Activated naive CD4-positive, alpha-beta T cell treated with anti-CD3 and anti-CD28 coated beads, Interleukin-2, amount 10 ng/mL, durations not matched to agents 7 days and 5 days (primary cell): ENCODE results near the gene IGFL2.

Source experiments
- CTCF ChIA-PET: fragments of 350-600 bp; sonication (Branson Sonifier 250); formaldehyde crosslinking; loops from one replicate; lab custom pipeline; 2021; ENCODE audit warnings: antibody characterized with exemption; lab: Charles Lee
- DNase-seq: peaks from one replicate; pipeline ENCODE4 v3.0.0-alpha.2; 2020
- H3K27ac Mint-ChIP-seq: one replicate; pipeline ENCODE4 v1.8.0; 2021; ENCODE audit warnings: mild to moderate bottlenecking, moderate library complexity, mixed read lengths
- H3K27me3 Mint-ChIP-seq: one replicate; pipeline ENCODE4 v1.8.0; 2021; ENCODE audit warnings: mild to moderate bottlenecking, mixed read lengths
- H3K36me3 Mint-ChIP-seq: one replicate; pipeline ENCODE4 v1.8.0; 2021; ENCODE audit warnings: mixed read lengths
- H3K4me1 Mint-ChIP-seq: one replicate; pipeline ENCODE4 v1.8.0; 2021; ENCODE audit warnings: mixed read lengths
- H3K4me3 Mint-ChIP-seq: one replicate; pipeline ENCODE4 v1.8.0; 2021; ENCODE audit warnings: mild to moderate bottlenecking, moderate library complexity, mixed read lengths
- H3K9me3 Mint-ChIP-seq: one replicate; pipeline ENCODE4 v1.8.0; 2021; ENCODE audit warnings: mixed read lengths

IGFL2 gene

DNA sequence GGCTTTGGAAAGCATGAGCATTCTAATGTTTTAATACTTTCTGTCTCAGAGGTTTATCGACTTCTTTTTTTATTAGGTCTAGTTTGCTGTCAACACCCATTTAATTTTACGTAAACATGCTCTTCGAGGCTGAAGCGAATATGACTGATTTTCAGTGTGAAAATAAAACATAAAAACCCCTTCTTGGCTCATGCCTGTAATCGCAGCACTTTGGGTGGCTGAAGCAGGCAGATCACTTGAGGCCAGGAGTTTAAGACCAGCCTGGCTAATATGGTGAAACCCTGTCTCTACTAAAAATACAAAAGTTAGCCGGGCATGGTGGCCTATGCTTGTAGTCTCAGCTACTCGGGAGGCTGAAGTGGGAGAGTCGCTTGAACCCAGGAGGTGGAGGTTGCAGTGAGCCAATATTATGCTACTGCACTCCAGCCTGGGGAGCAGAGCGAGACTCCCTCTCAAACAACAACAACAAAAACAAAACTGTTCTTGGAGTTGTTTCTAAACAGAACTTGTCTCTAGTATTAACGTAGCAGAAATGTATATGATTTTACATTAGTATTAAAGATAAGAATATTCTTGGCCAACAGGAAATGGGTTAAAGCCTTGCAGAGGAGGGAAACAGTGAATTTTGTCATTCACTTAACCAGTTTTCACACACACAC is 16.4 kb upstream of the IGFL2 start:
- no peaks in the 10 kb centered on the region for H3K9me3 Mint-ChIP-seq
- no peaks in the 10 kb centered on the region for H3K36me3 Mint-ChIP-seq
- peaks cover 41% of the 10 kb centered on the region for H3K27me3 Mint-ChIP-seq
- no peak for DNase-seq
- H3K4me1 Mint-ChIP-seq = peaks cover 9% of the 10 kb centered on the region
- CTCF ChIA-PET = no interaction called here
- H3K4me3 Mint-ChIP-seq = no peak overlapping the region
- H3K27ac Mint-ChIP-seq = no peak overlapping the region

DNA sequence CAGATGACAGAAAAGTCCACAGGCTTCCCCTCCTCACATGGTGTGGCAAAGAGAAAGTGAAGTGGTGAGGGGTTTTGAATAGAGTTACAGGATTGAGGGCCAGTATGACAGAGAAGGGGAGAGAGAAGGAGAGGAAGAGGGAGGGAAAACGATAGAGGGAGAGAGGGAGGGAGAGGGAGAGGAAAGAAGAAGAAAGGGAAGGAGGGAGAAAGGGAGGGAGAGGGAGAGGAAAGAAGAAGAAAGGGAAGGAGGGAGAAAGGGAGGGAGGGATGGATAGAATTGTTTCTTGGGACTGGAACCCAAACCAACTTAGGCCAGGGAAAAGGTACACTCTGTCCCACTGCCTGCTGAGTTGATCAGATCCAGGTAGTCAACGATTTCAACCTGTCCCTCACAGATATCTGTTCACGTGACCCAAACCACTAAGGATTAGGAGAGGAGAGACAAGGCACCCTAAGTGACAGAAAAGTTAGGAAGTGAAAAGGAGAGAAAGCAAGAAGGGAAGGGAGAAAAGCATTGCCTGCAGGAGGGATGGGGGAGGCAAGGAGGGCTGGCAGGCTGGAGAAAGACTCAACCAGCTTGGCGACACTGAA is 15.4 kb upstream of the IGFL2 start:
- DNase-seq = no peak
- Mint-ChIP-seq H3K27ac (no peak overlapping the region), H3K9me3 (no peaks in the 10 kb centered on the region), H3K4me1 (peaks cover 9% of the 10 kb centered on the region), H3K36me3 (no peaks in the 10 kb centered on the region), H3K27me3 (peaks cover 45% of the 10 kb centered on the region), H3K4me3 (no peak overlapping the region)
- CTCF ChIA-PET = no interaction called here

DNA sequence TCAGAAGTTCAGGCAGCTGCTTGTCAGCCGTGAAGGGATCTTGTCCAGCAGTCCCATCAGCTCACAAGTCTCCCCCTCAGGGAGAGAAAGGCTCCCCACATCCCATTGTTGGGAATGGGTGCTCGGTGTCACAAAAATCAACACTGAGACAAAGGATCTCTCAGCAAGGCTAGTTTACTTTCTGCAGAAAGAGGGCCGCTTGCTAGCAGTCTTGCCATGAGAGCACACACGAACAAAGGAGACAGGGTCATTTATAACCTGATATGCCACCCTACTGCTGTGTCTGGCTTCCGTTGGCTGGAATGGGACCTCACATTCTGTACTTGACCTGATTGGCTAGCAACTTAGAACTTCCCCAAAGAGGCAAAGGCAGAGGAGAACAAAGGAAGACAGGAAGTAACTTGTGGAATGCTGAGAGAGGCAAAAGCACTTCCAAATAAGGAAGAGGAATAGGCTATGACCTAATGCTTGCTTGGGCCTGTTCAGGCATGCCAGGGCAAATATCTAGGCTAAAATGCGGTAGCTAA is 14.9 kb upstream of the IGFL2 start:
- Mint-ChIP-seq H3K36me3 (no peaks in the 10 kb centered on the region), H3K4me1 (peaks cover 9% of the 10 kb centered on the region), H3K27ac (no peak overlapping the region), H3K9me3 (no peaks in the 10 kb centered on the region), H3K4me3 (no peak overlapping the region), H3K27me3 (peaks cover 48% of the 10 kb centered on the region)
- CTCF ChIA-PET = no interaction called here
- DNase-seq = no peak

DNA sequence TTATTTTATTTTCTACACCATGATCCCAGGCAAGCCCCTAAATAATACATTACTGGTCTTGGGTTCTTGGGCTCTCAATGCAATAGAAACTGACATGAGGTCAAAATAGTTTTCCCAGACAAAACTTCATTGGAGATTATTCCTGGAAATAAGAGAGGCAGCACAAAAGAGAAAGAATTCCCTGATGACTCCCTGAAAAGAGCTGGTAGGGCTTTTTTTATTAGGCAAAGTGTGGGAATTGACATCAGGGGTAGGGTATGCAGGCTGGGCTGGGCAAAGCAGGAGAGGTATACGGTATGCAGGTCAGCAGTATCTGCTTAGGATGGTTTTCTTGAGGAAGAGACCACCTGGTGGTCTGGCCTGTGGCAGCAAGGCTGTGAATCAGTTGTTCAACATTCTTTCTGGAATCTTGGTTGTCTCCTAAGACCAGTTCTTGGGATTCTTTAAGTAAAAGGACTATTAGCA is 14.2 kb upstream of the IGFL2 start:
- Mint-ChIP-seq H3K36me3 (no peaks in the 10 kb centered on the region), H3K9me3 (no peaks in the 10 kb centered on the region), H3K4me1 (peaks cover 9% of the 10 kb centered on the region), H3K4me3 (no peak overlapping the region), H3K27me3 (peaks cover 49% of the 10 kb centered on the region), H3K27ac (no peak overlapping the region)
- CTCF ChIA-PET = no interaction called here
- DNase-seq = no peak

DNA sequence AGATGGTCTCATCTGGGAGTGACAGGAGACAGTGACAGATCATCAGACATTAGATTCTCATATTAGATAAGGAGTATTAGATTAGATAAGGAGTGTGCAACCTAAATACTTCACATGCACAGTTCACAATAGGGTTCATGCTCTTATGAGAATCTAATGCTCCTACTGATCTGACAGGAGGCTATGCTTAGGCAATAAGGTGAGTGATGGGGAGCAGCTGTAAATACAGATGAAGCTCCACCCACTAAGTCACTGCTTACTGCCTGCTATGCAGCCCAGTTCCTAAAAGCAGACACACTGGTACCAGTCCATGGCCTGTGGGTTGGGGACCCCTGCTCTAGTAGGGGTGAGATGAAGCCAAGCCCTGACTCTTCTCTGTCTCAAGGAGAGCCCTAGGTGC is 13.5 kb upstream of the IGFL2 start:
- Mint-ChIP-seq H3K36me3 (no peaks in the 10 kb centered on the region), H3K4me1 (peaks cover 9% of the 10 kb centered on the region), H3K9me3 (no peaks in the 10 kb centered on the region), H3K27ac (no peak overlapping the region), H3K4me3 (no peak overlapping the region), H3K27me3 (peaks cover 48% of the 10 kb centered on the region)
- no peak for DNase-seq
- CTCF ChIA-PET = no interaction called here

DNA sequence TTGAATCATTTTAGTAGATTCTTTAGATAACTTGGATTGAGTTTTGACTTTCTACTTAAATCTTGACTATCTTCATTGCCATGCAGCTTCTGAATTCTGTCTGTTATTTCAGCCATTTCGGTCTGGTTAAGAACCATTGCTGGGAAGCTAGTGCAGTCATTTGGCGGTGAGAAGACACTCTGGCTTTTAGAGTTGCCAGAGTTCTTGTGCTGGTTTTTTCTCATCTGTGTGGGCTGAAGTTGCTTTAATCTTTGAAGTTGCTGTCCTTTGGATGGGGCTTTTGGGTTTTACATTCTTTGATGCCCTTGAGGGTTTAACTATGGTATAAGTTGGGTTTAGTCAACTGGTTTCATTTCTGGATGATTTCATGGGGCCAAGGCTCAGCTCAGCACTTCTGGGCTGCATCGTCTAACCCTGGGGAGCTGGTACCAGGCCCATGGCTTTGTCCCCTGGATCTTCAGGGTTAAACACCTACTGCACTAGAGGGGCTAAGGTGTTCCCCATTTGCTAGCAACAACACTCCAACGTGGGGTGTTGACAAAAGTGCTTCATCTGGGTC is 10.0 kb upstream of the IGFL2 start:
- H3K9me3 Mint-ChIP-seq = no peaks in the 10 kb centered on the region
- no peak for DNase-seq
- no peak overlapping the region for H3K27ac Mint-ChIP-seq
- H3K36me3 Mint-ChIP-seq = no peaks in the 10 kb centered on the region
- H3K4me3 Mint-ChIP-seq = no peak overlapping the region
- CTCF ChIA-PET = interaction anchor here (0.6 to 0.8 kb wide), 2 partner anchors 127 to 305 kb away, joined by 3 read pairs; no protein-coding TSS in a partner anchor
- peaks cover 7% of the 10 kb centered on the region for H3K4me1 Mint-ChIP-seq
- H3K27me3 Mint-ChIP-seq = peaks cover 35% of the 10 kb centered on the region

DNA sequence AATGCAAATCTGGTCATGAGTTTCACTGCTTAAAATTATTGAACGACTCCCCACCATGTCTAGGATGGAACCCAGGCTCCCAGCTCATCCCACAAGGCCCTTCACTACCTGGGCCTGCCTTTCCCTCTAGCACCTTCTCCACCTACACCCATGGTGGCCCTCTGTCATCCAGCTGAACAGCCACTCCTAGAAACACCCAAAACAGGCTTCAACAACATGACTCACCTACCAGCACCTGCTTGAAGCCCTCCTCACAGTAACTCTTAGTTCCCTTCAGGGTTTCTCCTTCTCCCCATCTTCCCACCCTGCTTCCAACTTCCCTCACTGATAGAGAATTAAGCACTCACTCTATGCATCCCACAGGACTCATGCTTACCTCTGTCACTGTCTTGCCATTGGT is 6.6 kb upstream of the IGFL2 start:
- no peaks in the 10 kb centered on the region for H3K9me3 Mint-ChIP-seq
- no peak overlapping the region for H3K4me3 Mint-ChIP-seq
- H3K27ac Mint-ChIP-seq = no peak overlapping the region
- no peaks in the 10 kb centered on the region for H3K4me1 Mint-ChIP-seq
- DNase-seq = no peak
- CTCF ChIA-PET = no interaction called here
- peaks cover 38% of the 10 kb centered on the region for H3K27me3 Mint-ChIP-seq
- no peaks in the 10 kb centered on the region for H3K36me3 Mint-ChIP-seq

DNA sequence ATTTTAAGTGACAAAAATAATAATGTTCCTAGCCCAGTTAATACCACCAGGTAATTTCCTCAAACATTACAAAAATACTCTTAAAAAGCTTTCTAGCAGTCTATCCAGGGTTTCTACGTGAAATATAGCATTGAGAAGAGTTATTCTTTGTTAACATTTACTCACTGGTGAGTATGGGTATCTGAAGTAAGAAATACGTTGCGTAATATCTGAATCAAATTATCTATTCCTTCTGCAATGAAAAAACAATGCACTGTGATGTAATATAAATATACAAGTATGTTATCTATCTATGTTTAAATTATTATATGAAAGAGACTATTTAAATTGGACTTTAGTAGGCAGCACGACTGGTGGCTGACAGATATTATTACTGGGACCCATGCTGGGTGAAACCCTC is 5.7 kb upstream of the IGFL2 start:
- Mint-ChIP-seq H3K36me3 (no peaks in the 10 kb centered on the region), H3K4me3 (no peak overlapping the region), H3K27me3 (peaks cover 35% of the 10 kb centered on the region), H3K27ac (no peak overlapping the region), H3K9me3 (no peaks in the 10 kb centered on the region), H3K4me1 (no peaks in the 10 kb centered on the region)
- CTCF ChIA-PET = no interaction called here
- DNase-seq = no peak

DNA sequence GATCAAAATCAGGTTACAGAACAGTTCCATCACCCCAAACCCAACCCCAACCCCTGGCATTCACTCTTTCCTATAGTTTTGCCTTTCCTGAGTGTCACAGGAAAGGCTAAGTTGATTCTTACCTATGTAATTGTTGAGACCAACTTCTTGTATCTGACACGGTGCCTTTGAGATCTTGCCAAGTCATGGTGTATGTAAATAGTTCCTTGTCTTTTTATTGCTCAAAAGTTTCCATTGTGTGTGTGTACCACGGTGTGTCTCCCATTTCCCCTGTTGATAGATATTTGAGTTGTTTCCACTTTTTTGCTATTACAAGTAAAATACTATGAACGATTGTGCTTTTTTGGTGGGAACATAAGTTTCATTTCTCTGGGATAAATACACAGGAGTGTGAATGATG is 3.3 kb upstream of the IGFL2 start:
- Mint-ChIP-seq H3K36me3 (no peaks in the 10 kb centered on the region), H3K27ac (no peak overlapping the region), H3K4me1 (no peaks in the 10 kb centered on the region), H3K27me3 (peaks cover 42% of the 10 kb centered on the region), H3K4me3 (no peak overlapping the region), H3K9me3 (no peaks in the 10 kb centered on the region)
- DNase-seq = no peak
- CTCF ChIA-PET = no interaction called here

DNA sequence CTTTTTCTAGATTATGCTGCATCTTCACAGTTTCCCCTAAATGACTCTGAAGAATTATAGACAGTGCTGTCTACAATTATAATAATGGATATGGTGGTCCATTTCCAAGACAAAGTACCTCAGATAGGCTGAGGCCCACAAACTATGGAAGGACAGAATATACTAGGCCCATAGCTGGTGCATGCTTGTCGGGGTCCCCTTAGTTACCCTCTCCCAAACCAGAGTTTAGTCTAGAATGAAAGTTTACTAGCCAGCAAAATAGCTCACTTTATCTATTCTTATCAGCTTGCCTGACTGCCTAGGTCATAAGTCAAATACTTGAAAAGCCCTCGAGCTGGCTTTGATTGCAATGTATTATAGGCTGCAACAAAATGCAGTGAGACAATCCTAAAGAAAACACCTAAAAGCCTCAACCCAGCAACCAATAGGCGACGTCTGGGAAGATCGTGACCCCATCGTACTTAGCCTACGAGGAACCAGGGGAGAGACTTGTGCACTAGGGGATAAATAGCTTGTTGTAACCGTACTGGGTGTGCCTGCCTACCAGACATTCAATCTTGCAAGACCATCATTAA is 785 bp upstream of the IGFL2 start:
- CTCF ChIA-PET = no interaction called here

DNA sequence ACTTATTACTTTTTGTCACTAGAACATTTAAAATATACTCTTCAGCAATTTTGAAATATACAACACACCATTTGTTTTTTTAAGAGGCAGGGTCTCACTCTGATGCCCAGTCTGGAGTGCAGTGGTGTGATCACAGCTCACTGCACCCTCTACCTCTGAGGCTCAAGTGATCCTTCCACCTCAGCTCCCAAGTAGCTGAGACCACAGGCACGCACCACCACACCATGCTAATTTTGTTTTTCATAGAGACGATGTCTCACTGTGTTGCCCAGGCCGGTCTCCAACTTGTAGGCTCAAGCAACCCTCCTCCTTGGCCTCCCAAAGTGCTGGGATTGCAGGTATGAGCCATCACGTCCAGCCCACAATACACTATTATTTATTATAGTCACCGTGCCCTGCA is 2.6 kb downstream of the IGFL2 start:
- no peak overlapping the region for H3K27ac Mint-ChIP-seq
- no peak overlapping the region for H3K4me3 Mint-ChIP-seq
- H3K4me1 Mint-ChIP-seq = no peaks in the 10 kb centered on the region
- H3K9me3 Mint-ChIP-seq = no peaks in the 10 kb centered on the region
- no peaks in the 10 kb centered on the region for H3K36me3 Mint-ChIP-seq
- peaks cover 49% of the 10 kb centered on the region for H3K27me3 Mint-ChIP-seq
- CTCF ChIA-PET = no interaction called here
- no peak for DNase-seq

More for the DNA sequence above, 785 bp upstream of the IGFL2 start:
- Mint-ChIP-seq H3K36me3 (no peaks in the 10 kb centered on the region), H3K4me1 (no peaks in the 10 kb centered on the region), H3K27me3 (peaks cover 43% of the 10 kb centered on the region), H3K9me3 (no peaks in the 10 kb centered on the region), H3K4me3 (no peak overlapping the region), H3K27ac (no peak overlapping the region)
- DNase-seq = no peak

DNA sequence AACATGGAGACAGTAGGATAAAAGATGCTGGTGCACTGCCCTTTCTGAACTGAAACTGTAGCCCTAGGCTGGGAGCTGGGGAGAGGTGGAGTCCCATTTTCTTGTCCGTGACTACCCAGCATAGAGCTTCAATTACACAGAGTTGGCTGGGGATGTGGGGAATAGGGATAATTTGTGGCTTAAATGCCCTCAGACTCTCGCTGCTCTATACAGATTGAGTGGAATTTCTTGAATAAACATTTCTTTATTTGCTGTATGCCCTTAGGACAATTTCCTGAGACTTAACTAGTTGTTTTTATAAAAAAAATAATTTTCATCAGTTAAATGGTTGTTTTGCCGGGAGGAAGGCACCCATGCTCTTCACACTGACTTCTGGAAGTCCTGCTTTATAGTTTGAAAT is 7.2 kb downstream of the IGFL2 start:
- no peak overlapping the region for H3K27ac Mint-ChIP-seq
- no peak overlapping the region for H3K4me3 Mint-ChIP-seq
- no peaks in the 10 kb centered on the region for H3K4me1 Mint-ChIP-seq
- DNase-seq = no peak
- H3K9me3 Mint-ChIP-seq = no peaks in the 10 kb centered on the region
- peaks cover 29% of the 10 kb centered on the region for H3K27me3 Mint-ChIP-seq
- CTCF ChIA-PET = no interaction called here
- H3K36me3 Mint-ChIP-seq = no peaks in the 10 kb centered on the region

DNA sequence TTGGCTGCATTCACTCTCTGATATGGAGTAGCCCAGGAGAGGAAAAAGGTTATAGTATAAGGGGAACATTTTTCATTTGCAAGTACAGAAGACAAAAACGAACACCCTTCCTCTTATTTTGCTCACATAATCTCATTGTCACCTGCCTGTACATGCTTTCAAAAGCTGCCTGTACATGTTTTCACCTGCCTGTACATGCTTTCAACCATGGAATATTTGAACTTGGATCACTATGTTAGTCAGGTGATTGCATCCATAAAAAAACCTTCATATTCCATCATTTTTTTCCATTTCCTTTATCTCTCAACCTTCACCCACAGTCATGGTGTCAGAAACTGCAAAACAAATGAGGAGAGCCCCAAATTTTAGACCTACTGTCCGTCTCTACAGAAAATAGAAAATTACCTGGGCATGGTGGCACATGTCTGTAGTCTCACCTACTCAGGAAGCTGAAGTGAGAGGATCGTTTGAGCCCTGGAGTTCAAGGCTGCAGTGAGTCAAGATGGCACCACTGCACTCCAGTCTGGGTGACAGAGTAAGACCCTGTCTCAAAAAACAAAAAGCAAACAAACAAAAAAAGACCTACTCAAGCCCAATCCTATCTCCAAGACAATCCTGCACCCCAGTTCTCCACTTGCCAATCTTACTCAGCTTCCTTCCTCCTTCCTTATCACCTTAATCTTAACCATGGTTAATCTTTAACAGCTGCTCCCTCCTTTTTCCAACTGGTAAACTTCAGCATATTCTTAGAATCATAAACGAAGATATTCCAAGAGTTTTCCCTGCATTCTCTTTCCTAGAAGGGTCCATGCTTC is 11.6 kb downstream of the IGFL2 start:
- CTCF ChIA-PET = no interaction called here
- H3K4me3 Mint-ChIP-seq = no peak overlapping the region
- H3K36me3 Mint-ChIP-seq = no peaks in the 10 kb centered on the region
- no peak overlapping the region for H3K27ac Mint-ChIP-seq
- no peaks in the 10 kb centered on the region for H3K4me1 Mint-ChIP-seq
- DNase-seq = no peak
- peaks cover 30% of the 10 kb centered on the region for H3K27me3 Mint-ChIP-seq
- H3K9me3 Mint-ChIP-seq = peaks cover 15% of the 10 kb centered on the region

DNA sequence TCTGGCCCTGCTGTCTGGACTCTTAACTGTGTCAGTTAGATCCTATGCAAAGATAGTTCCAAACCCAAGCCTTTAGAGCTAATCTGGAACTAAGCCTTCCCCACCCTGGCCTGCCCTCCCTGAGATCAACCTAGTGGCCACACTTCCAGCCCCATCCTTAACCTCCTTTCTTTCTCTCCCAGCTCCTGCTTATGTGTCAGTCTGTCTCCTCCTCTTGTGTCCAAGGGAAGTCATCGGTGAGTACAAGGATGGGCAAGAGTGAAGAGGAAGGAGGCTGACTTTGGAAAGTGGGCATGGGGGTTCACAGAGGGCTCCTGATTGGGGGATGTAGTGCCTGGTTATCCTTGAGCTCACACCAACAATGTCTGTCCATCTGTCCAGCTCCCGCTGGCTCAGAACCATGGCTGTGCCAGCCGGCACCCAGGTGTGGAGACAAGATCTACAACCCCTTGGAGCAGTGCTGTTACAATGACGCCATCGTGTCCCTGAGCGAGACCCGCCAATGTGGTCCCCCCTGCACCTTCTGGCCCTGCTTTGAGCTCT is 12.3 kb downstream of the IGFL2 start:
- no peak overlapping the region for H3K27ac Mint-ChIP-seq
- CTCF ChIA-PET = no interaction called here
- no peak for DNase-seq
- no peaks in the 10 kb centered on the region for H3K36me3 Mint-ChIP-seq
- H3K9me3 Mint-ChIP-seq = peaks cover 15% of the 10 kb centered on the region
- no peaks in the 10 kb centered on the region for H3K4me1 Mint-ChIP-seq
- H3K27me3 Mint-ChIP-seq = peaks cover 24% of the 10 kb centered on the region
- H3K4me3 Mint-ChIP-seq = no peak overlapping the region
